Effector memory CD4-positive, alpha-beta T cell (primary cell): Measurements from ENCODE around the gene ABHD6.

Experiments
- DNase-seq, 3 donors: peaks; one replicate each; pipeline ENCODE4 v3.0.0-alpha.2; 2020
- H3K27ac ChIP-seq: 2 replicates; pipeline ENCODE4 v1.7.0; 2013; ENCODE audit warnings: mild to moderate bottlenecking, low read length, moderate library complexity; ENCODE audit not compliant: insufficient read depth, poor library complexity, severe bottlenecking
- H3K27me3 ChIP-seq: replicated peaks from 2 replicates; pipeline ENCODE4 v1.7.0; 2013; ENCODE audit warnings: mild to moderate bottlenecking, low read length; ENCODE audit not compliant: insufficient read depth, control insufficient read depth, poor library complexity, severe bottlenecking
- H3K36me3 ChIP-seq: 2 replicates; pipeline ENCODE4 v1.7.0; 2013; ENCODE audit warnings: mild to moderate bottlenecking, low read length, moderate library complexity; ENCODE audit not compliant: control insufficient read depth, insufficient read depth
- H3K4me1 ChIP-seq: 2 replicates; pipeline ENCODE4 v1.7.0; 2013; ENCODE audit warnings: low read length, mild to moderate bottlenecking; ENCODE audit not compliant: control insufficient read depth, insufficient read depth, poor library complexity, severe bottlenecking
- H3K4me3 ChIP-seq: 2 replicates; pipeline ENCODE4 v1.7.0; 2013; ENCODE audit warnings: low read length, low read depth, mild to moderate bottlenecking; ENCODE audit not compliant: insufficient read depth, poor library complexity, severe bottlenecking
- H3K9me3 ChIP-seq: 2 replicates; pipeline ENCODE4 v1.7.0; 2013; ENCODE audit warnings: mild to moderate bottlenecking, low read length, moderate library complexity; ENCODE audit not compliant: control insufficient read depth
- total RNA-seq, 3 donors: gene quantifications; one replicate each; lab custom pipeline; 2026; lab: John Stamatoyannopoulos, UW

The ABHD6 gene, protein sequence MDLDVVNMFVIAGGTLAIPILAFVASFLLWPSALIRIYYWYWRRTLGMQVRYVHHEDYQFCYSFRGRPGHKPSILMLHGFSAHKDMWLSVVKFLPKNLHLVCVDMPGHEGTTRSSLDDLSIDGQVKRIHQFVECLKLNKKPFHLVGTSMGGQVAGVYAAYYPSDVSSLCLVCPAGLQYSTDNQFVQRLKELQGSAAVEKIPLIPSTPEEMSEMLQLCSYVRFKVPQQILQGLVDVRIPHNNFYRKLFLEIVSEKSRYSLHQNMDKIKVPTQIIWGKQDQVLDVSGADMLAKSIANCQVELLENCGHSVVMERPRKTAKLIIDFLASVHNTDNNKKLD
- 2.8 to 5.2 (median 3.4) reads per million in 3 donors for total RNA-seq

DNA sequence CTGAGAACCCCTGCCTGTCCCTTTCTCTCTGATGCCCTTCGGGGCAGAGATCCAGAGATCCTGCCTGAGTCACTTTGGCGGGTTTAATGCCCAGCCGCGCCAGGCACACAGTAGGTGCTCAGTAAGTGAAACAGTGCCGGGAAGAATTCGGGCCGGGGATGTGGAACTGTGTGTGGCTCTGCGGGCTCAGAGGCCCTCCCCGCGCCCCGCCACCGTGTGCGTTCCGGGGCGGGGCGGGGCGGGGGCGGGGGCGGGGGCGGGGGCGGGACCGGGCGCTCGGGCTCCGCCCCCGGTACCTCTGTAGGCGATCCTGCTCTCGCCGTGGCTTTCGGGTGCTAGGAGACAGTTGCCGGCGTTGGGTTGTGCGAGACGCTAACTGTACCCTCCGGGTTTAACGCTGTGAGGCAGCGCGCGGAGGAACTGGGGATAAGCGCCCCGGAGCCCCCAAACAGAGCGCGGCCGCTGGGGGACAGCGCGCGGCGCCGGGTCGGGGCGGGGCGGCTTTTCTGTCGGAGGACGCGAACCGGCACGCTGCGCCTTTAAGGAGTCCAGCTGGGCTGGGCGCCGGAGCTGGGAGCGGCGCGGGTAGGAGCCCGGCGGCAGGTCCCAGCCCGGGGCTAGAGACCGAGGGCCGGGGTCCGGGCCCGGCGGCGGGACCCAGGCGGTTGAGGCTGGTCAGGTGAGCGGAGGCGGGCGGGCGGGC is at the start of gene ABHD6:
TSS of gene ABHD6 (plus strand) at position 555 of the 703 bp plus-strand sequence. CDS start 18,795 bp downstream, outside the sequence.
- H3K9me3 ChIP-seq = no peaks in the 10 kb centered on the region
- DNase-seq = peak; percentile 62 to 74 (median 68)

DNA sequence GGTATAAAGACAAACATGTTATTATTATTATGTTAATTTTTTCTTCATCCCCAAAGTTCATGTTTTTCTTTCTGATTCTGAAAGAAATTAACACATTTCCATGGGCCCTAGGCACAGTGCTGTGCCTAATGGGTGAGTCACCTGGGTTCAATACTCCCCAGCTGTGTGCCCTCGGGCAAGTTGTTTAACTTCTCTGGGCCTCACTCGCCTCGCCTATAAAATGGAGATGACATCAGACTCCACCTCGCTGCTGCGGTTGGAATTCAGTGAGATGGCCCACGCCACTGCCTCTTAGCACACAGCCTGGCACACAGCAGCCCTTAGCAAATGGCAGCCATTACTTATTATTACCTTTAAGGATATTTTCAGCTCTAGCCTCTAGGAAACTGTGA is 49.4 kb upstream of the ABHD6 start:
- no peak for DNase-seq

More for the DNA sequence above, at the start of gene ABHD6:
- Histone ChIP-seq H3K27me3 (no peaks in the 10 kb centered on the region), H3K4me1 (peaks cover 13% of the 10 kb centered on the region), H3K27ac (peak within 1 kb of the TSS; percentile 64), H3K36me3 (no peaks in the 10 kb centered on the region), H3K4me3 (peak within 1 kb of the TSS; percentile 78)

DNA sequence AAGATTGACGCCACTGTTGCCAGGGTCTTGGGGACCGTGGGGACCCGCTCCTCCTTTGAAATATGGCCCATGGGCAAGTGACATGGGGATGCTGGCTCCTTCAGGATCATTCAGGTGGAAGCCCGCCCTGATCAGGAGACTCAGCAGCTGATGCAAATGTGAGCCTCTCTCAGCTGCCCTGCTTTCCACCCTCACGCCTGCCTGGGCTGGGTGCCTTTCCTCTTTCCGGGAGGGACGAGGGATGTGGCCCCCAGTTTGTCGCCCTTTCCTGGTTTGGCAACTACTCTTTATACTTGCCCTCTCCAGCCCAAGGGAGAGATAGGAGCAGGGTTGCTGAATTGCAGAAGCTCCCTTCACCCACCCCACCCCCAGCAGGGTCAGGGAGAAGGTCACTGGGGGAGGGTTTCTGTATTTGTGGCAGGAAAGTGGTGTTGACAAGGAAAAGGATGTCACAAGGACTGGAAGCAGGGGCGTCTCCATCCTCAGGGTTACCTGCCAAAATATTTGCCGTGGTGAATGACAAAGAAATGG is 48.6 kb upstream of the ABHD6 start:
- Histone ChIP-seq H3K4me3 (no peak overlapping the region), H3K4me1 (no peaks in the 10 kb centered on the region), H3K27ac (no peak overlapping the region), H3K27me3 (no peaks in the 10 kb centered on the region), H3K36me3 (no peaks in the 10 kb centered on the region), H3K9me3 (no peaks in the 10 kb centered on the region)
- no peak for DNase-seq

More for the DNA sequence above, 49.4 kb upstream of the ABHD6 start:
- H3K27me3 ChIP-seq = no peaks in the 10 kb centered on the region
- no peak overlapping the region for H3K4me3 ChIP-seq
- no peak overlapping the region for H3K27ac ChIP-seq
- no peaks in the 10 kb centered on the region for H3K9me3 ChIP-seq
- H3K36me3 ChIP-seq = no peaks in the 10 kb centered on the region
- no peaks in the 10 kb centered on the region for H3K4me1 ChIP-seq

DNA sequence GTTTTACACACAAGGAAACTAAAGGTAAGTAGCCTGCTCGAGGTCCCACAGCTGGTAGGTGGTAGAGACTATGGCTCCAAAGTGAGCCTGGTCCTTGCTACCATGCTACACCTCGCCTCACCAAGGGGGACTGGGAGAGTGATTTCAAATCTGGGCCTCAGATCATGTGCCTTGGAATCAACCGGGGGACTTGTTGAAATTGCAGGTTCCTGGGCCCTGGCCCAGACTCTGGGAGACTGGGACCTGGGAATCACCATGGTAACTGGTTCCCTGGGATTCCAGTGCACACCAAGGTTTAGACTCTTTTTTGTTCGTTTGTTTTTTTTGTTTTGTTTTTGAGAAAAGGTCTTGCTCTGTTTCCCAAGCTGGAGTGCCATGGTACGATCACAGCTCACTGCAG is 47.9 kb upstream of the ABHD6 start:
- H3K27ac ChIP-seq = no peak overlapping the region
- H3K4me3 ChIP-seq = no peak overlapping the region
- H3K36me3 ChIP-seq = no peaks in the 10 kb centered on the region
- H3K27me3 ChIP-seq = no peaks in the 10 kb centered on the region
- no peaks in the 10 kb centered on the region for H3K9me3 ChIP-seq
- H3K4me1 ChIP-seq = no peaks in the 10 kb centered on the region
- no peak for DNase-seq

DNA sequence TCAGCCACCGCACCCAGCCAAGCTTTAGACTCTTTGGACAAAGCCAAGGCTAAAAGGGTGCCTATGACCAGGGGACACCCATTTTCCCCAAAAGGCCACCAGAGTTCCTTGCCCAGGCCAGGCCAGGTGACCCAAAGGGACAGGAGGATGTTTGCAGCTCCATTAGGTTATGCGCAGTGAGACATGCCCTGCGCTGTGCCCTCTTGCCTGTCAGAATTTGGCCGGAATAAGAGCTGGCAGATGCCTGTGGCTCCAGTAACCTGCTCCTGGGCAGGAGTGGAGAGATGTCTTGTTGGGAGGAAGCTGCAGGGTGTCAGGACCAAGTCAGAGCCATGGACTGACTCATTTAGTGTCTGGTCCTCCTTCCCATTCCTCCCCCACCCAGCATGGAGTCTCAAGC is 47.3 kb upstream of the ABHD6 start:
- Histone ChIP-seq H3K9me3 (no peaks in the 10 kb centered on the region), H3K27ac (no peak overlapping the region), H3K4me1 (no peaks in the 10 kb centered on the region), H3K27me3 (no peaks in the 10 kb centered on the region), H3K36me3 (no peaks in the 10 kb centered on the region), H3K4me3 (no peak overlapping the region)
- DNase-seq = no peak

DNA sequence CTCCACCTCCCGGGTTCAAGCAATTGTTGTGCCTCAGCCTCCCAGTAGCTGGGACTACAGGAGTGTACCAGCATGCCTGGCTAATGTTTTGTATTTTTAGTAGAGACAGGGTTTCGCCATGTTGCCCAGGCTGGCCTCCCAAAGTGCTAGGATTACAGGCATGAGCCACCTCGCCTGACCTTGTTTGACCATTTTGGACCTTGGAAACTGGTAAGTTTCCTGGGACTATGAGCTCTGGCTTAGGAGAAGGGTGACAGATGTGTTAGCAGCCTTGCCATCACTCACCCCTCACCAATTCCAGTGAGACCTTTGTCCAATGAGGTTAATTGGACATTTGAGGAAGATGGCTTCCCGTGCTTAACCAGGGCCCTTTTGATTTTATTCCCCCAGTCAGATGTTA is 46.7 kb upstream of the ABHD6 start:
- H3K4me1 ChIP-seq = no peaks in the 10 kb centered on the region
- H3K27ac ChIP-seq = no peak overlapping the region
- no peaks in the 10 kb centered on the region for H3K9me3 ChIP-seq
- no peak overlapping the region for H3K4me3 ChIP-seq
- H3K27me3 ChIP-seq = no peaks in the 10 kb centered on the region
- no peak for DNase-seq
- no peaks in the 10 kb centered on the region for H3K36me3 ChIP-seq

DNA sequence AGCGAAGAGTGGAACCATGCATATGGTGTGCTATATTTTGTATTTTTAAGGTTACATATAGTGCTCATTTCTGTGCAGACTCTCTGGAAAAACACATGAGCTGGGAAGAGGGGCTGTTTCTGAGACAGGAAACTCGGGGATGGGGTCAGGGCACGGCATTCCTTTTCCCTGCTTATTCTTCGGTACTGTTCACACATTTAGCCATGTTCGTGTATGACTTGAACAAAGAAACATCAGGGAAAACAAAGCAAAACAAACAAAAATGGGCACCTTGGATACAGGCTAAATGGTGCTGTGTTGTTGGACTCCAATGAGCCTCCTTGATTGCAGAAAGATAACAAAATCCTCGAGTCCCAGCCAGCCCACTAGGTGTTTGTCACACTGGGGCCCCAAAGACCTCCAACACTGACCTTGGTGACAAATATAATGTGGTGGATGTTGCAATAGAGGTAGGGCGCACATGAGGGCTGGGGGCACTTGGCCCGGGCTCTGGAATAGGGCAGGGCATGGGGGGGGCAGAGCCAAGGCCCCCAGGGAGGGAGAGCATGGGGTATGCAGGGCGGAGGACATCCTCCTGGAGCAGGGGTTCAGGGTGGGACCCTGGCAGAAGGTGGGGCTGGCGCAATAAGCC is 46.1 kb upstream of the ABHD6 start:
- no peaks in the 10 kb centered on the region for H3K9me3 ChIP-seq
- H3K4me1 ChIP-seq = no peaks in the 10 kb centered on the region
- no peak for DNase-seq
- H3K27me3 ChIP-seq = no peaks in the 10 kb centered on the region
- no peak overlapping the region for H3K27ac ChIP-seq
- no peaks in the 10 kb centered on the region for H3K36me3 ChIP-seq
- no peak overlapping the region for H3K4me3 ChIP-seq

DNA sequence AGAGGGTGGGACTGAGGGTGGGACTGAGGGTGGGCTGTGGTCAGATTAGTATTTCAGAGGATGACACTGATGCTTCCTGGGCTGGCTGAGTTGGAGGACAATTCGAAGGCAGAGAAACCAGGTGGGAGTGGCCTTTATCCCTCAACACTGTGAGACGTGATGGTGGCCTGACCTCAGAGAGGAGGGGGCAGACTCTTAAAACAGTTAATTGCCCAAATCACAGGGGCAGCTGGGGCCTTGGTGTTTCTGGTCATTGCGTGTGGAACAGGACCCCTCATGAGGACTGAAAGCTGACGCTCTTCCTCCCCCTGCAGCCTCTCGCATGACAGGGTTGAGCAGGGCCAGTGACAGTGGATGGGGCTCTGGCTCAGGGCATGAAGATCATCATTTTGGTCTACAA is 45.5 kb upstream of the ABHD6 start:
- DNase-seq = no peak
- Histone ChIP-seq H3K4me3 (no peak overlapping the region), H3K9me3 (no peaks in the 10 kb centered on the region), H3K36me3 (no peaks in the 10 kb centered on the region), H3K27me3 (no peaks in the 10 kb centered on the region), H3K4me1 (no peaks in the 10 kb centered on the region), H3K27ac (no peak overlapping the region)

DNA sequence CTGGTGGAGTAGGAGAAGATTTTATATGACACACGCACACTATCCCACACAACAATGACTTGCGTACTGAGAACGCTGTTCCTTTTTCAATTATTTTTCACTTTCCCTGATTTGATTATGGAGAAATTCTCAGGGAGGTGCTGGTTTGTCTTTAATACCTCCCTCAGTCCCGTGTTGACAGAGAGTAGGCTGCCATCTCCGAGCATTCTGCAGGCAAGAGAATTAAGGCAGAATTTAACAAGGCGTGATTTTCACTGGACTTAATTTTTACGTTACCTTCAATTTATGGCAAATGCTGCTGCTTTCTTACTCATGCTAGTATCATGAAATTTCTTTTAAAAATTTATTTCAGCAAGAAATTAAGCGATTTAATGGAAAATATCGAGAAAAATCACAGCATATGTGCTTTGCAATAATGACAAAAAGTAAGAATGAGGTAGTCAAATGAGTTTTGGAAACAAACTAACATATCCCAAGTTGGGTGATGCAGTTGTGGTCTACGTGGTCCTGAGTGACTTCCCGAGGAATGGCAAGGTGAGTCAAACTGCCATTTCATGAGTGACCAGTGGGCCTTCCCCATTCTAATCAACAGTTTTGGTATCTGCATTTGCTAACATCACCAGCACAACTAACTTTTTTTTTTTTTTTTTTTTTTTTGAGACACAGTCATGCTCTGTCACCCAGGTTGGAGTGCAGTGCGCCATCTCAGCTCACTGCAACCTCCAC is 43.7 kb upstream of the ABHD6 start:
- H3K9me3 ChIP-seq = no peaks in the 10 kb centered on the region
- no peak for DNase-seq
- H3K36me3 ChIP-seq = no peaks in the 10 kb centered on the region
- no peaks in the 10 kb centered on the region for H3K27me3 ChIP-seq
- no peak overlapping the region for H3K4me3 ChIP-seq
- H3K4me1 ChIP-seq = no peaks in the 10 kb centered on the region
- H3K27ac ChIP-seq = no peak overlapping the region
